ENCODE measurements around the gene OSTC.
"Not testable (repeated sequence)": the region's sequence is repeated elsewhere in the genome, so short reads cannot be mapped to it uniquely, and the experiment has no call there.

OSTC gene

DNA sequence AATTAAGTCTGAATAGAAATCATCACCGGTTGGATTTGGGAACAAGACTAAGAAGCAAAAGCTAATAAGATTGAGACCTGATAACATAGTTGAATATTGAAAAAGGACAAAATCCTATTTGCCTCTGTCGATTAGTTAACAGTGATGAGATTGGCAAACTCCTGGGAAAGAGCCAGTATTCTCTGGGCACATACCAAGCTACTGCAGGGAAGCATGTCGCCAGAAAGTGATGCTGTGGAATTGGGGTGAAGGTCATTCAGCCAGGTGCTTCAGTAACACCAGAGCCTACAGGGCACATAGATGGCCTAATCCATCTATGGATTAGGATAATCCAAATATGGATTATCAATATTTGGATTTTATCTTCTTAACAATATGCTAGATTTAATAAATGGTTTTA, 44.0 kb downstream of the OSTC start:
- no peak overlapping the region for H3K4me3 ChIP-seq (ENCODE audit: low read depth, low read length)
- no peak overlapping the region for H3K9ac ChIP-seq (ENCODE audit: low read depth, low read length)
- no peaks in the 10 kb centered on the region for H3K36me3 ChIP-seq (ENCODE audit: control insufficient read depth, insufficient read depth, low read length)
- peaks cover 10% of the 10 kb centered on the region for H3K4me1 ChIP-seq (ENCODE audit: control insufficient read depth, insufficient read depth, low read length)
- no peak overlapping the region for H3K27ac ChIP-seq (ENCODE audit: low read depth, low read length)
- H3K27me3 ChIP-seq (ENCODE audit: control insufficient read depth, insufficient read depth, low read length): no peaks in the 10 kb centered on the region
- no peaks in the 10 kb centered on the region for H3K9me3 ChIP-seq (ENCODE audit: control insufficient read depth, insufficient read depth, low read length)

GRCh38 chr4:108695062-108695461, 44.7 kb downstream of the OSTC start:
- no peak overlapping the region for H3K4me3 ChIP-seq (ENCODE audit: low read depth, low read length)
- H3K9ac ChIP-seq (ENCODE audit: low read depth, low read length): no peak overlapping the region
- no peaks in the 10 kb centered on the region for H3K36me3 ChIP-seq (ENCODE audit: control insufficient read depth, insufficient read depth, low read length)
- no peaks in the 10 kb centered on the region for H3K9me3 ChIP-seq (ENCODE audit: control insufficient read depth, insufficient read depth, low read length)
- H3K27ac ChIP-seq (ENCODE audit: low read depth, low read length): no peak overlapping the region
- peaks cover 10% of the 10 kb centered on the region for H3K4me1 ChIP-seq (ENCODE audit: control insufficient read depth, insufficient read depth, low read length)
- H3K27me3 ChIP-seq (ENCODE audit: control insufficient read depth, insufficient read depth, low read length): no peaks in the 10 kb centered on the region

DNA sequence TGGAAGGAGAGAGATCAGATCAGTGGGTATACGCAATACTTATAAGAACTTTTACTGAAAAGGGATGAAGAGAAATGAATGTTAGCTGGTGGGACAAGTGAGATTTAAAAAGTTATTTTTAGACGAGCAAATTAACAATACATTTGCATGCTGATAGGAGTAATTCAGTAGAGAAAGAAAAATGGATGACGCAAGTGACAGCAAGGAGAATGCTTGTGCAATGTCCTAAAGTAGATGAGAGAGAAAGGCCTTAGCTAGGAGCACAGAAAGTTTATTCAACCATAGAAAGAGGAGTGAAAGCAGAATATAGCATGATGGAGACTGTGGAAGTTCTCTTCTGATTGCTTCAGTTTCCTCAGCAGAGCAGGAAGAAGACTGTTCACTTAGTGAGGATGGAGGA, 45.8 kb downstream of the OSTC start:
- Histone ChIP-seq H3K27ac (ENCODE audit: low read depth, low read length) (no peak overlapping the region), H3K9me3 (ENCODE audit: control insufficient read depth, insufficient read depth, low read length) (no peaks in the 10 kb centered on the region), H3K4me3 (ENCODE audit: low read depth, low read length) (no peak overlapping the region), H3K27me3 (ENCODE audit: control insufficient read depth, insufficient read depth, low read length) (no peaks in the 10 kb centered on the region), H3K9ac (ENCODE audit: low read depth, low read length) (no peak overlapping the region), H3K36me3 (ENCODE audit: control insufficient read depth, insufficient read depth, low read length) (no peaks in the 10 kb centered on the region), H3K4me1 (ENCODE audit: control insufficient read depth, insufficient read depth, low read length) (peaks cover 10% of the 10 kb centered on the region)

- Histone ChIP-seq H3K4me1 (ENCODE audit: control insufficient read depth, insufficient read depth, low read length) (peaks cover 10% of the 10 kb centered on the region), H3K27me3 (ENCODE audit: control insufficient read depth, insufficient read depth, low read length) (no peaks in the 10 kb centered on the region), H3K27ac (ENCODE audit: low read depth, low read length) (no peak overlapping the region), H3K9ac (ENCODE audit: low read depth, low read length) (no peak overlapping the region), H3K9me3 (ENCODE audit: control insufficient read depth, insufficient read depth, low read length) (no peaks in the 10 kb centered on the region), H3K36me3 (ENCODE audit: control insufficient read depth, insufficient read depth, low read length) (no peaks in the 10 kb centered on the region), H3K4me3 (ENCODE audit: low read depth, low read length) (no peak overlapping the region)
These were observed 49.8 kb downstream of the OSTC start for GRCh38 chr4:108700081-108700757.

DNA sequence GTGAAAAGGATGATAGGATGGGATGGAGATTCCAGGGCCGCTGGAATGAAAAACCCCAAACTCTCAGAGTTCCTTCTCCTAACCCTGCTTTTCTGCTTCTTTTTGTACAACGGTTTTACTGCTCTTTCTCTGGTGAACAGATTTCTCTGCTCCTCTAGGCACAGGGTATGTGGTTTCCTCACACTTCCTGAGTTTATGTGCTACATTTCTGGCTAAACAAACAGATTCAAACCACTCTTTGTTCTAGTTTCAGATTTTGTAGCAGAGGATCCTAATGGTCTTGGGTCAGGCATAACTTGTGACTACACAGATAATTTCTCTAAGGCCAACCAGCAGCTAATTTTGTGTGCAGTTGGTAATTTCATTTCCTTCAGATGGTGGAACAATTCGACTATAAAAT, 52.6 kb downstream of the OSTC start:
- Histone ChIP-seq H3K9ac (ENCODE audit: low read depth, low read length) (no peak overlapping the region), H3K27ac (ENCODE audit: low read depth, low read length) (no peak overlapping the region), H3K4me1 (ENCODE audit: control insufficient read depth, insufficient read depth, low read length) (no peaks in the 10 kb centered on the region), H3K4me3 (ENCODE audit: low read depth, low read length) (no peak overlapping the region), H3K9me3 (ENCODE audit: control insufficient read depth, insufficient read depth, low read length) (no peaks in the 10 kb centered on the region), H3K27me3 (ENCODE audit: control insufficient read depth, insufficient read depth, low read length) (no peaks in the 10 kb centered on the region), H3K36me3 (ENCODE audit: control insufficient read depth, insufficient read depth, low read length) (no peaks in the 10 kb centered on the region)

- Histone ChIP-seq H3K9me3 (ENCODE audit: control insufficient read depth, insufficient read depth, low read length) (no peaks in the 10 kb centered on the region), H3K27ac (ENCODE audit: low read depth, low read length) (no peak overlapping the region), H3K9ac (ENCODE audit: low read depth, low read length) (no peak overlapping the region), H3K4me3 (ENCODE audit: low read depth, low read length) (no peak overlapping the region), H3K36me3 (ENCODE audit: control insufficient read depth, insufficient read depth, low read length) (no peaks in the 10 kb centered on the region), H3K4me1 (ENCODE audit: control insufficient read depth, insufficient read depth, low read length) (no peaks in the 10 kb centered on the region), H3K27me3 (ENCODE audit: control insufficient read depth, insufficient read depth, low read length) (no peaks in the 10 kb centered on the region)
These were observed 53.0 kb downstream of the OSTC start for GRCh38 chr4:108703370-108703769.

DNA sequence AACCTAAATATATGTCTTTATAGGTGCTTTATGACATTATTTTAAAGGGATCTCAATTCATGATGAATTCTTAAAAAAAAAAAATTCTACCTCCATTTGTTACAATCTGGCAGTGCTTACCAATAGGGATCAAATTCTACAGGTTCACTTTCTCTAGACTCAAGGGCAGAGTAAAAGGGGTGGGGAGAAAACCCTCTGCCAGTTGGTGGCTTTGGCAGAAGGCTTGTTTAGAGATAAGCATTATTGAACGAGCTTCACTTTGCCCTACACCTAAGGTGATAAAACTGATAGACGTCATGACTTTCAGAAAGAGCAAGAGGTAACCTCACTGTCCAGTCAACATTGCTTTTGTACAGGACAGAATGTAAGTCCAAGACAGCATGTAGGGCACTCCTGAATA, 53.6 kb downstream of the OSTC start:
- Histone ChIP-seq H3K4me1 (ENCODE audit: control insufficient read depth, insufficient read depth, low read length) (no peaks in the 10 kb centered on the region), H3K36me3 (ENCODE audit: control insufficient read depth, insufficient read depth, low read length) (no peaks in the 10 kb centered on the region), H3K27ac (ENCODE audit: low read depth, low read length) (no peak overlapping the region), H3K27me3 (ENCODE audit: control insufficient read depth, insufficient read depth, low read length) (no peaks in the 10 kb centered on the region), H3K4me3 (ENCODE audit: low read depth, low read length) (no peak overlapping the region), H3K9me3 (ENCODE audit: control insufficient read depth, insufficient read depth, low read length) (no peaks in the 10 kb centered on the region), H3K9ac (ENCODE audit: low read depth, low read length) (no peak overlapping the region)

- no peaks in the 10 kb centered on the region for H3K9me3 ChIP-seq (ENCODE audit: control insufficient read depth, insufficient read depth, low read length)
- no peaks in the 10 kb centered on the region for H3K27me3 ChIP-seq (ENCODE audit: control insufficient read depth, insufficient read depth, low read length)
- no peak overlapping the region for H3K4me3 ChIP-seq (ENCODE audit: low read depth, low read length)
- no peaks in the 10 kb centered on the region for H3K36me3 ChIP-seq (ENCODE audit: control insufficient read depth, insufficient read depth, low read length)
- H3K27ac ChIP-seq (ENCODE audit: low read depth, low read length): no peak overlapping the region
- no peaks in the 10 kb centered on the region for H3K4me1 ChIP-seq (ENCODE audit: control insufficient read depth, insufficient read depth, low read length)
- H3K9ac ChIP-seq (ENCODE audit: low read depth, low read length): no peak overlapping the region
These were observed 55.9 kb downstream of the OSTC start for GRCh38 chr4:108706289-108706688.

DNA sequence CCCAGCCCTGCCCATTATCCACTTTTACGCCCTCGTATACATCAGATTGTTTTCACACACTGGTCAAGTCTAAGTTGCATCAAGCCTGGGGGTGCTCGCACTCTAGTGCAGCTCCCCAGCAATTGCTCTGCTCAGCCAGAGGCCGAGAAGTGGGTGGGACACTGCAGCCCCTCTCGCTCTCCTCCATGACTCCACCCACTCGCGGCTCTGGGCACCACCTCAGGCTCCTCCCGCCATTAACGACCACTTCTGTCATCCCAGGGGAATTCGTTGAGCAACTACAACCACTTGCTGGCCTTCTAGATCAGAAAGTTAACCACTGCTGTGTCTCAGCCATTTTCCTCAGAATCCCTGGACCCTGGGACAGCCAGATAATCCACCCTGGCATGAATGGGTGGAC, 58.8 kb downstream of the OSTC start:
- Histone ChIP-seq H3K27ac (ENCODE audit: low read depth, low read length) (no peak overlapping the region), H3K4me1 (ENCODE audit: control insufficient read depth, insufficient read depth, low read length) (no peaks in the 10 kb centered on the region), H3K9me3 (ENCODE audit: control insufficient read depth, insufficient read depth, low read length) (no peaks in the 10 kb centered on the region), H3K4me3 (ENCODE audit: low read depth, low read length) (no peak overlapping the region), H3K36me3 (ENCODE audit: control insufficient read depth, insufficient read depth, low read length) (no peaks in the 10 kb centered on the region), H3K27me3 (ENCODE audit: control insufficient read depth, insufficient read depth, low read length) (no peaks in the 10 kb centered on the region), H3K9ac (ENCODE audit: low read depth, low read length) (no peak overlapping the region)

DNA sequence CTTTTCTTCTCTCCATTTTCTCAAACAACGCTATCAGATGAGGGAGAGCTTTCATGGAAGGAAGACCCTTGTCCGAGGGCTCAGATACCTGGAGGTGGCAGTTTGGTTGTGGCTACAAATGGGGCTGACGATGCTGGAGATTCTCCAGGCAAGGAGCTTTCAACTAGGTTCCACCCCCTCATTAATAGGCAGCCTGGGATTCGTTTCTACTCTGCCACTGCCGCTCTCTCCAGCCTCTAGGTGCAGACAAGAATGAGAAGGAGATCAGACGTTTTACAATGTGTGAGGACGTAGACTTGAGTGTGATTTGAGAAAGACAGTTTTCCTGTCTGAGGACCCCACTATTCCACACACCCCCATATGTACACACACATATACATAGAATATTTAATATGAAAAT, 59.3 kb downstream of the OSTC start:
- no peaks in the 10 kb centered on the region for H3K27me3 ChIP-seq (ENCODE audit: control insufficient read depth, insufficient read depth, low read length)
- H3K4me3 ChIP-seq (ENCODE audit: low read depth, low read length): no peak overlapping the region
- no peaks in the 10 kb centered on the region for H3K9me3 ChIP-seq (ENCODE audit: control insufficient read depth, insufficient read depth, low read length)
- H3K36me3 ChIP-seq (ENCODE audit: control insufficient read depth, insufficient read depth, low read length): no peaks in the 10 kb centered on the region
- peaks cover 2% of the 10 kb centered on the region for H3K4me1 ChIP-seq (ENCODE audit: control insufficient read depth, insufficient read depth, low read length)
- no peak overlapping the region for H3K9ac ChIP-seq (ENCODE audit: low read depth, low read length)
- H3K27ac ChIP-seq (ENCODE audit: low read depth, low read length): no peak overlapping the region

- not testable (repeated sequence) for H3K4me3 ChIP-seq (ENCODE audit: low read depth, low read length); H3K27ac ChIP-seq (ENCODE audit: low read depth, low read length); H3K36me3 ChIP-seq (ENCODE audit: control insufficient read depth, insufficient read depth, low read length); H3K27me3 ChIP-seq (ENCODE audit: control insufficient read depth, insufficient read depth, low read length); H3K9me3 ChIP-seq (ENCODE audit: control insufficient read depth, insufficient read depth, low read length); H3K9ac ChIP-seq (ENCODE audit: low read depth, low read length)
- H3K4me1 ChIP-seq (ENCODE audit: control insufficient read depth, insufficient read depth, low read length): peaks cover 10% of the 10 kb centered on the region
These were observed 60.2 kb downstream of the OSTC start for GRCh38 chr4:108710578-108710977.

DNA sequence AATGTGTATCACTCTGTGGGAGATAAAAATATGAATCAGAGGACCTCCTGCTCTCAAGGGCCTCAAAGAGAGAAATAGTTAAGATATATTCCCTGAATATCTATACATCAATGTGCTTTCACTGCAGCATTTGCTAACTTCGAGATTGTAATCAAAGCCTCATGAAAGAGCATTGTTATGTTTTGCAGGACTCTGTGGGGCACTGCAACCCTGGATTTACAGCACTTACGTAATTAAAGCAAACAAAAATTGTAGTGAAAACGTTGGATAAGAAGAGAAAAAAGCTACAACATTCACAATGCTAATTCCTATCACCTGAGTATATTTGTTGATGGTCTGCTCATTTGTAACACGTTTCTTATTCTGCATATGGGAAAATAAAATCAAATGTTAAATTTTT, 64.5 kb downstream of the OSTC start:
- Histone ChIP-seq H3K27ac (ENCODE audit: low read depth, low read length) (peak overlapping the region; percentile 80), H3K9ac (ENCODE audit: low read depth, low read length) (no peak overlapping the region), H3K4me3 (ENCODE audit: low read depth, low read length) (no peak overlapping the region; the same call in 1 of the 2 replicates), H3K36me3 (ENCODE audit: control insufficient read depth, insufficient read depth, low read length) (no peaks in the 10 kb centered on the region), H3K4me1 (ENCODE audit: control insufficient read depth, insufficient read depth, low read length) (peaks cover 11% of the 10 kb centered on the region), H3K27me3 (ENCODE audit: control insufficient read depth, insufficient read depth, low read length) (no peaks in the 10 kb centered on the region), H3K9me3 (ENCODE audit: control insufficient read depth, insufficient read depth, low read length) (no peaks in the 10 kb centered on the region)

Measured in HUES48 (cell line).